Trophoblast cell (in vitro differentiated cells and primary cell): Measurements from ENCODE around the gene PCDHGA4.

Source experiments
- DNase-seq, 2 donors: peaks; one replicate each; pipeline ENCODE4 v3.0.0-alpha.2; 2016
- H2AFZ ChIP-seq: 2 replicates; pipeline ENCODE4 v1.6.1; 2013; ENCODE audit warnings: low read length, moderate library complexity, mild to moderate bottlenecking; ENCODE audit not compliant: insufficient read depth, poor library complexity
- H2AK5ac ChIP-seq: 2 replicates; pipeline ENCODE4 v1.6.1; 2013; ENCODE audit warnings: mild to moderate bottlenecking, low read length
- H2BK120ac ChIP-seq: 2 replicates; pipeline ENCODE4 v1.6.1; 2013; ENCODE audit warnings: low read length, mild to moderate bottlenecking, moderate library complexity; ENCODE audit not compliant: insufficient read depth, poor library complexity
- H2BK12ac ChIP-seq: 2 replicates; pipeline ENCODE4 v1.6.1; 2013; ENCODE audit warnings: mild to moderate bottlenecking, low read length, moderate library complexity
- H2BK5ac ChIP-seq: 2 replicates; pipeline ENCODE4 v1.6.1; 2013; ENCODE audit warnings: low read length, low read depth, moderate library complexity, mild to moderate bottlenecking; ENCODE audit not compliant: poor library complexity
- H3K14ac ChIP-seq: 2 replicates; pipeline ENCODE4 v1.6.1; 2013; ENCODE audit warnings: mild to moderate bottlenecking, low read length
- H3K18ac ChIP-seq: 2 replicates; pipeline ENCODE4 v1.6.1; 2013; ENCODE audit warnings: mild to moderate bottlenecking, low read length
- H3K23ac ChIP-seq: 2 replicates; pipeline ENCODE4 v1.6.1; 2013; ENCODE audit warnings: low read length
- H3K27ac ChIP-seq: 2 replicates; pipeline ENCODE4 v1.5.1; 2013; ENCODE audit warnings: low read depth, mild to moderate bottlenecking, inconsistent platforms, low read length, moderate library complexity
- H3K27me3 ChIP-seq: 2 replicates; pipeline ENCODE4 v1.6.1; 2013; ENCODE audit warnings: inconsistent platforms, mild to moderate bottlenecking, low read length, moderate library complexity; ENCODE audit not compliant: insufficient read depth
- H3K36me3 ChIP-seq, 2 experiments: 1 replicate in 1 of 2; 2 replicates in 1 of 2; pipeline ENCODE4 v1.6.1; 2013; ENCODE audit warnings: low read length in 2 of 2, mild to moderate bottlenecking in 2 of 2, moderate library complexity in 1 of 2; ENCODE audit not compliant: insufficient read depth in 2 of 2, control insufficient read depth in 1 of 2
- H3K4ac ChIP-seq: 2 replicates; pipeline ENCODE4 v1.6.1; 2013; ENCODE audit warnings: low read depth, mild to moderate bottlenecking, low read length, moderate library complexity
- H3K4me1 ChIP-seq, 2 experiments: 1 replicate in 1 of 2; 2 replicates in 1 of 2; pipeline ENCODE4 v1.6.1; 2013; ENCODE audit warnings: low read length in 2 of 2, mild to moderate bottlenecking in 2 of 2, moderate library complexity in 1 of 2; ENCODE audit not compliant: insufficient read depth in 2 of 2, control insufficient read depth in 1 of 2
- H3K4me2 ChIP-seq: 2 replicates; pipeline ENCODE4 v1.6.1; 2013; ENCODE audit warnings: inconsistent platforms, mild to moderate bottlenecking, low read length, moderate library complexity
- H3K4me3 ChIP-seq: 2 replicates; pipeline ENCODE4 v1.5.1; 2013; ENCODE audit warnings: mild to moderate bottlenecking, low read depth, low read length, inconsistent platforms
- H3K79me1 ChIP-seq: one replicate; pipeline ENCODE4 v1.6.1; 2013; ENCODE audit warnings: low read length
- H3K79me2 ChIP-seq: 2 replicates; pipeline ENCODE4 v1.6.1; 2013; ENCODE audit warnings: low read length, mild to moderate bottlenecking; ENCODE audit not compliant: control insufficient read depth, insufficient read depth, poor library complexity
- H3K9ac ChIP-seq: 2 replicates; pipeline ENCODE4 v1.6.1; 2013; ENCODE audit warnings: mild to moderate bottlenecking, low read length
- H3K9me3 ChIP-seq: 2 replicates; pipeline ENCODE4 v1.6.1; 2013; ENCODE audit warnings: low read depth, mild to moderate bottlenecking, control low read depth, inconsistent platforms, low read length; ENCODE audit not compliant: insufficient read depth
- H4K12ac ChIP-seq: 2 replicates; pipeline ENCODE4 v1.6.1; 2013; ENCODE audit warnings: low read depth, mild to moderate bottlenecking, low read length, moderate library complexity
- H4K8ac ChIP-seq: 2 replicates; pipeline ENCODE4 v1.6.1; 2013; ENCODE audit warnings: low read depth, mild to moderate bottlenecking, low read length, moderate library complexity
- H4K91ac ChIP-seq: one replicate; pipeline ENCODE4 v1.6.1; 2013; ENCODE audit warnings: low read depth, mild to moderate bottlenecking, low read length, moderate library complexity
- WGBS: extraction: QIAGEN DNeasy Blood & Tissue Kit; methylation state at CpG from one replicate; pipeline ENCODE4 v1.1.7; 2013; ENCODE audit warnings: missing lambda C conversion rate; ENCODE audit not compliant: insufficient read length, insufficient coverage; ENCODE audit errors: extremely low coverage; 5-methylcytosine and 5-hydroxymethylcytosine counted together

PCDHGA4 gene

DNA sequence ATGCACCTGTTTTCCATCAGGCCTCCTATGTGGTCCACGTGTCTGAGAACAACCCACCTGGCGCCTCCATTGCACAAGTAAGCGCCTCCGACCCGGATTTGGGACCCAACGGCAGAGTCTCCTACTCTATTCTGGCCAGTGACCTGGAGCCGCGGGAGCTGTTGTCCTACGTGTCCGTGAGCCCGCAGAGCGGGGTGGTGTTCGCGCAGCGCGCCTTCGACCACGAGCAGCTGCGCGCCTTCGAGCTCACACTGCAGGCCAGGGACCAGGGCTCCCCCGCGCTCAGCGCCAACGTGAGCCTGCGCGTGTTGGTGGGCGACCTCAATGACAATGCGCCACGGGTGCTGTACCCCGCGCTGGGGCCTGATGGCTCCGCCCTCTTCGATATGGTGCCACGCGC is 3.2 kb upstream of the PCDHGA4 start:
- H3K18ac ChIP-seq = no peak overlapping the region
- no peak overlapping the region for H3K23ac ChIP-seq
- H2BK5ac ChIP-seq = no peak overlapping the region
- no peak overlapping the region for H3K4me3 ChIP-seq
- H3K27me3 ChIP-seq = no peaks in the 10 kb centered on the region
- no peak overlapping the region for H2BK120ac ChIP-seq
- H3K79me2 ChIP-seq = no peaks in the 10 kb centered on the region
- no peak overlapping the region for H4K91ac ChIP-seq
- H4K8ac ChIP-seq = no peak overlapping the region
- peaks cover 23% of the 10 kb centered on the region for H3K9me3 ChIP-seq
- H3K4me2 ChIP-seq = no peak overlapping the region
- H3K14ac ChIP-seq = no peak overlapping the region
- H4K12ac ChIP-seq = no peak overlapping the region
- peaks cover 0 to 4% of the 10 kb centered on the region in 2 experiments for H3K36me3 ChIP-seq
- H3K9ac ChIP-seq = no peak overlapping the region
- no peaks in the 10 kb centered on the region for H3K4me1 ChIP-seq
- H3K27ac ChIP-seq = no peak overlapping the region
- no peak for DNase-seq
- H2BK12ac ChIP-seq = no peak overlapping the region
- no peak overlapping the region for H2AK5ac ChIP-seq
- H3K79me1 ChIP-seq = no peaks in the 10 kb centered on the region
- no peak overlapping the region for H3K4ac ChIP-seq
- no peak overlapping the region for H2AFZ ChIP-seq
- WGBS = no CpG with 5 or more reads among the region's 36 CpGs

DNA sequence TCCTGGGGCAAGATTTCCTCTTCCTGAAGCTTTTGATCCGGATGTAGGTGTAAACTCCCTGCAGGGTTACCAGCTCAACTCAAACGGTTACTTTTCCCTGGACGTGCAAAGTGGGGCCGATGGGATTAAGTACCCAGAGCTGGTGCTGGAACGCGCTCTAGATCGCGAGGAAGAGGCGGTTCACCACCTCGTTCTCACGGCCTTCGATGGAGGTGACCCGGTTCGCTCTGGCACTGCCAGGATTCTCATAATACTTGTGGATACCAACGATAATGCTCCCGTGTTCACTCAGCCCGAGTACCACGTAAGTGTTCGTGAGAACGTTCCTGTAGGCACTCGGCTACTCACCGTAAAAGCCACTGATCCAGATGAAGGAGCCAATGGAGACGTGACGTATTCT is 820 bp downstream of the PCDHGA4 start:
- Histone ChIP-seq H3K27ac (no peak overlapping the region), H3K18ac (no peak overlapping the region), H4K8ac (no peak overlapping the region), H2BK12ac (no peak overlapping the region), H2BK5ac (no peak overlapping the region), H3K4me3 (no peak overlapping the region), H3K14ac (no peak overlapping the region), H2AFZ (no peak overlapping the region), H3K27me3 (no peaks in the 10 kb centered on the region), H3K36me3 (peaks cover 0 to 3% of the 10 kb centered on the region in 2 experiments), H4K12ac (no peak overlapping the region), H3K4me1 (no peaks in the 10 kb centered on the region), H3K23ac (no peak overlapping the region), H3K4ac (no peak overlapping the region), H4K91ac (no peak overlapping the region), H3K4me2 (no peak overlapping the region), H2AK5ac (no peak overlapping the region), H3K9ac (no peak overlapping the region), H3K79me1 (no peaks in the 10 kb centered on the region), H3K9me3 (peaks cover 35% of the 10 kb centered on the region), H2BK120ac (no peak overlapping the region), H3K79me2 (no peaks in the 10 kb centered on the region)
- WGBS = no CpG with 5 or more reads among the region's 24 CpGs
- no peak for DNase-seq

DNA sequence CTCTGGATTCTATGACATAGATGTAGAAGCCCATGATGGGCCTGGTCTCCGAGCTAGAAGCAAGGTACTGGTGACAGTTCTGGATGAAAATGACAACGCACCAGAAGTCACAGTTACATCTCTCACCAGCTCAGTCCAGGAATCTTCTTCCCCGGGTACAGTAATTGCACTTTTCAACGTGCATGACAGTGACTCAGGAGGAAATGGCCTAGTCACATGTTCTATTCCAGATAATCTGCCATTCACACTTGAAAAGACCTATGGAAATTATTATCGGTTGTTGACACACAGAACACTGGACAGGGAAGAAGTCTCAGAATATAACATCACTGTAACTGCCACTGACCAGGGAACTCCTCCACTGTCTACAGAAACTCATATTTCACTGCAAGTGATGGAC is 1.3 kb downstream of the PCDHGA4 start:
- H4K91ac ChIP-seq = no peak overlapping the region
- H3K36me3 ChIP-seq = peaks cover 0 to 3% of the 10 kb centered on the region in 2 experiments
- no peak overlapping the region for H3K18ac ChIP-seq
- H2BK12ac ChIP-seq = no peak overlapping the region
- no peak overlapping the region for H3K4me2 ChIP-seq
- no peak overlapping the region for H4K12ac ChIP-seq
- H2BK5ac ChIP-seq = no peak overlapping the region
- no peaks in the 10 kb centered on the region for H3K4me1 ChIP-seq
- no peak overlapping the region for H3K14ac ChIP-seq
- H3K9ac ChIP-seq = no peak overlapping the region
- H2AFZ ChIP-seq = no peak overlapping the region
- no CpG with 5 or more reads among the region's 5 CpGs for WGBS
- no peaks in the 10 kb centered on the region for H3K79me1 ChIP-seq
- H3K9me3 ChIP-seq = peaks cover 33% of the 10 kb centered on the region
- H3K27ac ChIP-seq = no peak overlapping the region
- DNase-seq = no peak
- no peak overlapping the region for H3K4me3 ChIP-seq
- H3K4ac ChIP-seq = no peak overlapping the region
- H3K79me2 ChIP-seq = no peaks in the 10 kb centered on the region
- H2BK120ac ChIP-seq = no peak overlapping the region
- H3K23ac ChIP-seq = no peak overlapping the region
- H4K8ac ChIP-seq = no peak overlapping the region
- no peak overlapping the region for H2AK5ac ChIP-seq
- H3K27me3 ChIP-seq = no peaks in the 10 kb centered on the region

DNA sequence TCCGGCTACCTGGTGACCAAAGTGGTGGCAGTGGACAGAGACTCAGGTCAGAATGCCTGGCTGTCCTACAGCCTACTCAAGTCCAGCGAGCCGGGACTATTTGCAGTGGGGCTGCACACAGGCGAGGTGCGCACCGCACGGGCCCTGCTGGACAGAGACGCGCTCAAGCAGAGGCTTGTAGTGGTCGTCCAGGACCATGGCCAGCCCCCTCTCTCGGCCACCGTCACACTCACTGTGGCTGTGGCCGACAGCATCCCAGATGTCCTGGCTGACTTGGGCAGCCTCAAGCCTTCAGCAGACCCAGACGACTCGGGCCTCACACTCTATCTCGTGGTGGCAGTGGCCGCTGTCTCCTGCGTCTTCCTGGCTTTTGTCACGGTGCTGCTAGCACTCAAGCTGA is 2.1 kb downstream of the PCDHGA4 start:
- Histone ChIP-seq H3K18ac (no peak overlapping the region), H4K91ac (no peak overlapping the region)

More for the DNA sequence above, 2.1 kb downstream of the PCDHGA4 start:
- Histone ChIP-seq H3K4me3 (no peak overlapping the region), H3K27me3 (no peaks in the 10 kb centered on the region), H3K27ac (no peak overlapping the region), H3K4ac (no peak overlapping the region), H2AK5ac (no peak overlapping the region), H4K12ac (no peak overlapping the region), H3K14ac (no peak overlapping the region), H3K79me2 (no peaks in the 10 kb centered on the region), H2BK120ac (no peak overlapping the region), H2AFZ (no peak overlapping the region), H3K4me2 (no peak overlapping the region), H2BK12ac (no peak overlapping the region), H2BK5ac (no peak overlapping the region), H3K79me1 (no peaks in the 10 kb centered on the region), H4K8ac (no peak overlapping the region), H3K9me3 (peaks cover 35% of the 10 kb centered on the region), H3K9ac (no peak overlapping the region), H3K4me1 (no peaks in the 10 kb centered on the region), H3K23ac (no peak overlapping the region), H3K36me3 (peaks cover 0 to 3% of the 10 kb centered on the region in 2 experiments)
- no peak for DNase-seq
- no CpG with 5 or more reads among the region's 19 CpGs for WGBS
